GM19397 (cell line): ENCODE results near the gene HEATR5B.
"Not testable (repeated sequence)": the region's sequence is repeated elsewhere in the genome, so short reads cannot be mapped to it uniquely, and the experiment has no call there.

ENCODE experiments used
- ATAC-seq: cut with Tn5 transposase; IDR thresholded peaks from one replicate; pipeline ENCODE4 v1.9.1; 2021; ENCODE audit warnings: mild to moderate bottlenecking, moderate library complexity; ENCODE audit not compliant: unreplicated experiment

Gene HEATR5B

GRCh38 chr2:36988008-36988407 lies 96.2 kb downstream of the HEATR5B start:
- ATAC-seq: no peak

GRCh38 chr2:36982467-36982866 lies 101.7 kb downstream of the HEATR5B start:
- ATAC-seq: no peak

GRCh38 chr2:36981911-36982310 lies 102.3 kb downstream of the HEATR5B start:
- ATAC-seq: no peak

GRCh38 chr2:36979007-36979406 lies 105.2 kb downstream of the HEATR5B start:
- not testable (repeated sequence) for ATAC-seq

- ATAC-seq: no peak
Measured at GRCh38 chr2:36976065-36976464, 108.1 kb downstream of the HEATR5B start.

- ATAC-seq: no peak
Measured at GRCh38 chr2:36975306-36975705, 108.9 kb downstream of the HEATR5B start.

GRCh38 chr2:36973320-36973719 lies 110.9 kb downstream of the HEATR5B start:
- ATAC-seq: no peak

- ATAC-seq: no peak
Measured at GRCh38 chr2:36971990-36972389, 112.2 kb downstream of the HEATR5B start.

GRCh38 chr2:36967236-36967876 lies 116.8 kb downstream of the HEATR5B start:
- no peak for ATAC-seq

GRCh38 chr2:36966370-36967235 lies 117.6 kb downstream of the HEATR5B start, which contains the start of gene STRN:
Gene STRN, minus strand, starts transcription at chr2:36966536. Its CDS starts 73 bp downstream, at chr2:36966463.
- ATAC-seq: peak; percentile 96

- ATAC-seq: peak; percentile 28
Measured at GRCh38 chr2:36965751-36966369, 118.3 kb downstream of the HEATR5B start.

- ATAC-seq: no peak
Measured at GRCh38 chr2:36965206-36965605, 119.0 kb downstream of the HEATR5B start.

GRCh38 chr2:36964496-36965058 lies 119.6 kb downstream of the HEATR5B start:
- ATAC-seq: no peak

- no peak for ATAC-seq
Measured at GRCh38 chr2:36963734-36964133, 120.4 kb downstream of the HEATR5B start.

GRCh38 chr2:36963106-36963505 lies 121.1 kb downstream of the HEATR5B start:
- no peak for ATAC-seq

- ATAC-seq: no peak
Measured at GRCh38 chr2:36960773-36961172, 123.4 kb downstream of the HEATR5B start.

- ATAC-seq: no peak
Measured at GRCh38 chr2:36960005-36960675, 124.0 kb downstream of the HEATR5B start.

- ATAC-seq: no peak
Measured at GRCh38 chr2:36954977-36955607, 129.1 kb downstream of the HEATR5B start.

- ATAC-seq: no peak
Measured at GRCh38 chr2:36952748-36953197, 131.4 kb downstream of the HEATR5B start.

GRCh38 chr2:36951574-36951973 lies 132.6 kb downstream of the HEATR5B start:
- no peak for ATAC-seq
